ENCODE measurements around the gene MOB1B.

- TF ChIP-seq CTCF (IDR thresholded peaks at IDR 0.05) (no peak), POLR2A (IDR thresholded peaks at IDR 0.05) (no peak)
These were observed 125.4 kb downstream of the MOB1B start for GRCh38 chr4:71027611-71028010.

Data from breast epithelium (tissue), 3 donors.